Activated CD4-positive, alpha-beta T cell treated with anti-CD3 and anti-CD28 coated beads, Interleukin-2, Interleukin-4, amounts not matched to agents 100 ng/mL and 50 ng/mL, durations not matched to agents 16 hours and 8 hours (primary cell): ENCODE results near the gene AGBL3.
"Not testable (repeated sequence)": the region's sequence is repeated elsewhere in the genome, so short reads cannot be mapped to it uniquely, and the experiment has no call there.

Experiments used
- DNase-seq: peaks from one replicate; pipeline ENCODE4 v3.0.0-alpha.2; 2020; ENCODE audit warnings: low spot score

Gene AGBL3

GRCh38 chr7:135076882-135077281, 90.6 kb downstream of the AGBL3 start:
- no peak for DNase-seq

- DNase-seq, result no peak
Measured at GRCh38 chr7:135077642-135078041, 91.3 kb downstream of the AGBL3 start.

- no peak for DNase-seq
Measured at GRCh38 chr7:135078051-135078450, 91.7 kb downstream of the AGBL3 start.

GRCh38 chr7:135079068-135079467, 92.8 kb downstream of the AGBL3 start:
- DNase-seq, result no peak

GRCh38 chr7:135083005-135083404, 96.7 kb downstream of the AGBL3 start:
- no peak for DNase-seq

- no peak for DNase-seq
Measured at GRCh38 chr7:135088566-135088965, 102.3 kb downstream of the AGBL3 start.

GRCh38 chr7:135091717-135092116, 105.4 kb downstream of the AGBL3 start:
- DNase-seq, result no peak

GRCh38 chr7:135094472-135095237, 108.3 kb downstream of the AGBL3 start:
- DNase-seq, result no peak

- DNase-seq, result no peak
Measured at GRCh38 chr7:135095450-135095849, 109.1 kb downstream of the AGBL3 start.

- no peak for DNase-seq
Measured at GRCh38 chr7:135098391-135098790, 112.1 kb downstream of the AGBL3 start.

- no peak for DNase-seq
Measured at GRCh38 chr7:135100856-135101255, 114.5 kb downstream of the AGBL3 start.

GRCh38 chr7:135102372-135102771, 116.1 kb downstream of the AGBL3 start:
- peak; percentile 28 for DNase-seq

- no peak for DNase-seq
Measured at GRCh38 chr7:135109562-135109961, 123.3 kb downstream of the AGBL3 start.

GRCh38 chr7:135109976-135110375, 123.7 kb downstream of the AGBL3 start:
- no peak for DNase-seq

GRCh38 chr7:135111379-135111778, 125.1 kb downstream of the AGBL3 start:
- no peak for DNase-seq

- DNase-seq, result no peak
Measured at GRCh38 chr7:135114622-135115021, 128.3 kb downstream of the AGBL3 start.

- DNase-seq, result no peak
Measured at GRCh38 chr7:135117096-135117495, 130.8 kb downstream of the AGBL3 start.

GRCh38 chr7:135121868-135122267, 135.6 kb downstream of the AGBL3 start:
- no peak for DNase-seq

GRCh38 chr7:135124631-135125030, 138.3 kb downstream of the AGBL3 start:
- not testable (repeated sequence) for DNase-seq

GRCh38 chr7:135128931-135129330, 142.6 kb downstream of the AGBL3 start:
- DNase-seq, result no peak

GRCh38 chr7:135129579-135129978, 143.3 kb downstream of the AGBL3 start:
- DNase-seq, result no peak

- DNase-seq, result no peak
Measured at GRCh38 chr7:135143885-135144668, 157.8 kb downstream of the AGBL3 start.

- peak; percentile 16 for DNase-seq
Measured at GRCh38 chr7:135147341-135147898, 161.1 kb downstream of the AGBL3 start.
